Heart left ventricle (tissue), 13 donors: ENCODE results near the gene UGT1A10.

Experiments used
- POLR2A ChIP-seq, 2 donors: fragments of 450-650 bp; IDR thresholded peaks; one replicate each; pipeline ENCODE4 v1.6.1; 2017; ENCODE audit warnings: antibody characterized with exemption in 2 of 2, mild to moderate bottlenecking in 2 of 2, moderate library complexity in 2 of 2
- TF ChIP-seq, protein P1 (sequence below), 12 donors: fragments of 200-600 bp; sonication (generic) in 4 of 12; IDR thresholded peaks; one replicate each; pipeline versions ENCODE4 v1.5.0 to v1.8.0; 2018 to 2022; ENCODE audit warnings: antibody characterized with exemption in 12 of 12, mild to moderate bottlenecking in 5 of 12
- donor health status: ischemic (EF 13 %, LVEDD 7.1; RV severe dilation, severe dysfunction).
- donor health status: DM: no; HTN: yes; CAD: no.
- donor health status: DM: no; HTN: no; CAD: no.
- donor health status: ischemic (EF 25% LVEDD 6.9; RV normal size, moderate dysfunction).
- donor health status: ischemic (EF 25% LVEDD 5.7; RV mildly dilated, moderate dysfunction).
- donor health status: ischemic (EF 35%, LVEDD 5.7; RV mildly dilated, moderate dysfunction).
- donor health status: nonischemic (EF 11% LVEDD 7.7; RV severe dilation, severe dysfunction).
- donor health status: DM: yes; HTN: yes; CAD: no.
- donor health status: PGD.
- donor health status: ischemic (EF 29% LVEDD 5.4; RV normal size, mild dysfunction).
- donor health status: nonischemic (EF 23%, LVEDD 6.1; RV moderate dilation, normal function).

DNA sequence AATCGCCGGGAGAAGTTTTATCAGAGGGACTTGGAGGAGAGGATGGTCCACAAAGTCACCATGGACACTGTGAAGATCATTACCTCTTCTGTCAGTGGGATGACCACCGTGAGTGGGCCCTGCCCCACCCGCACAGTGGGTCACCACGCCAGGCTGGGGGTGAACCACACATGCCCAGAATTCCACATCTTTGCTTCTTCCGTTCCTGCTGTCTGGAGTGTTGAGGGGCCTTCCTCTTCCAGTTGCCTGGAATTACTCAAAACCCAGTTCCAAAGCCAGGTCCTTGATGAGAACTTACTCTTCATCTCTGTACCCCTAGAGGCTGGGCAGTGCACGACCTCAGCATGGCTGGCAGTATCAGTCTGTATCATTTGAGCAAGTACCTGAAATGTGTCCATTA lies 164.0 kb downstream of the UGT1A10 start:
- TF ChIP-seq, protein P1, sequence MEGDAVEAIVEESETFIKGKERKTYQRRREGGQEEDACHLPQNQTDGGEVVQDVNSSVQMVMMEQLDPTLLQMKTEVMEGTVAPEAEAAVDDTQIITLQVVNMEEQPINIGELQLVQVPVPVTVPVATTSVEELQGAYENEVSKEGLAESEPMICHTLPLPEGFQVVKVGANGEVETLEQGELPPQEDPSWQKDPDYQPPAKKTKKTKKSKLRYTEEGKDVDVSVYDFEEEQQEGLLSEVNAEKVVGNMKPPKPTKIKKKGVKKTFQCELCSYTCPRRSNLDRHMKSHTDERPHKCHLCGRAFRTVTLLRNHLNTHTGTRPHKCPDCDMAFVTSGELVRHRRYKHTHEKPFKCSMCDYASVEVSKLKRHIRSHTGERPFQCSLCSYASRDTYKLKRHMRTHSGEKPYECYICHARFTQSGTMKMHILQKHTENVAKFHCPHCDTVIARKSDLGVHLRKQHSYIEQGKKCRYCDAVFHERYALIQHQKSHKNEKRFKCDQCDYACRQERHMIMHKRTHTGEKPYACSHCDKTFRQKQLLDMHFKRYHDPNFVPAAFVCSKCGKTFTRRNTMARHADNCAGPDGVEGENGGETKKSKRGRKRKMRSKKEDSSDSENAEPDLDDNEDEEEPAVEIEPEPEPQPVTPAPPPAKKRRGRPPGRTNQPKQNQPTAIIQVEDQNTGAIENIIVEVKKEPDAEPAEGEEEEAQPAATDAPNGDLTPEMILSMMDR (IDR thresholded peaks at IDR 0.05) = no peak
- no peak for TF ChIP-seq POLR2A (IDR thresholded peaks at IDR 0.05)
